Tibial nerve (tissue), 4 donors: ENCODE measurements around the gene ECE1.

Experiments
- EP300 ChIP-seq, 2 donors: sonication (generic); formaldehyde crosslinking; IDR thresholded peaks; one replicate each; pipeline ENCODE4 v1.6.1; 2017; ENCODE audit warnings: antibody characterized with exemption in 2 of 2, mild to moderate bottlenecking in 1 of 2
- TF ChIP-seq, protein P1 (sequence below), 5 experiments: fragments of 200-600 bp in 3 of 5; fragments of 450-650 bp in 2 of 5; sonication (generic) in 3 of 5; IDR thresholded peaks; one replicate each; pipeline ENCODE4 v1.5.1; 2016 to 2019; ENCODE audit warnings: antibody characterized with exemption in 5 of 5, mild to moderate bottlenecking in 3 of 5, moderate library complexity in 2 of 5

DNA sequence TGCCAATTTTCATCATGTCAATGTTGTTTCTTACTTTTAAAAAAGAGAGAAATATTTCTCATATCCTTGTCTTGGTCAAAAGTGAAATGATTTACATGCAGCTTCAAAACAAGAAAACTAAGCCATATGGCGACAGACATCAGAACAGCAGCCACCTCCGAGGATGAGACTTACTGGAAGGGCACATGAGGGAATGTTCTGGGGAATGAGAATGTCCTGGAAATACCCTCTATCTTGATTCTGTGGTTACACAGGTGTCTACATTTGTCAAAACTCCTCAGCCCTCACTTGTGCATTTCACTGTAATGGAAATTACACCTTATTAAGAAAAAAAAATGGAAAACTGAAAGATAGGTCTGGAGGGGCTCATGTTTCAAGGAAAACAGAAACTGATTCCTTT, 14.2 kb upstream of the ECE1 start:
- TF ChIP-seq, protein P1, sequence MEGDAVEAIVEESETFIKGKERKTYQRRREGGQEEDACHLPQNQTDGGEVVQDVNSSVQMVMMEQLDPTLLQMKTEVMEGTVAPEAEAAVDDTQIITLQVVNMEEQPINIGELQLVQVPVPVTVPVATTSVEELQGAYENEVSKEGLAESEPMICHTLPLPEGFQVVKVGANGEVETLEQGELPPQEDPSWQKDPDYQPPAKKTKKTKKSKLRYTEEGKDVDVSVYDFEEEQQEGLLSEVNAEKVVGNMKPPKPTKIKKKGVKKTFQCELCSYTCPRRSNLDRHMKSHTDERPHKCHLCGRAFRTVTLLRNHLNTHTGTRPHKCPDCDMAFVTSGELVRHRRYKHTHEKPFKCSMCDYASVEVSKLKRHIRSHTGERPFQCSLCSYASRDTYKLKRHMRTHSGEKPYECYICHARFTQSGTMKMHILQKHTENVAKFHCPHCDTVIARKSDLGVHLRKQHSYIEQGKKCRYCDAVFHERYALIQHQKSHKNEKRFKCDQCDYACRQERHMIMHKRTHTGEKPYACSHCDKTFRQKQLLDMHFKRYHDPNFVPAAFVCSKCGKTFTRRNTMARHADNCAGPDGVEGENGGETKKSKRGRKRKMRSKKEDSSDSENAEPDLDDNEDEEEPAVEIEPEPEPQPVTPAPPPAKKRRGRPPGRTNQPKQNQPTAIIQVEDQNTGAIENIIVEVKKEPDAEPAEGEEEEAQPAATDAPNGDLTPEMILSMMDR (IDR thresholded peaks at IDR 0.05) = no peak
- no peak for TF ChIP-seq EP300 (IDR thresholded peaks at IDR 0.05)
